Neural cell (in vitro differentiated cells): ENCODE data around the gene ACCSL. TPM values are rescaled to one million over a fixed set of nuclear protein-coding genes. Genes with fewer than 3 reads are reported as not detected.

Source experiments
- H2AFZ ChIP-seq: fragments of 200-600, 300-800 bp; sonication (generic), shearing (Covaris generic); 2 replicates; pipeline ENCODE4 v1.6.0; 2014; ENCODE audit warnings: low read depth, mild to moderate bottlenecking, antibody characterized with exemption, low read length, moderate library complexity
- H3F3A ChIP-seq: fragments of 200-600 bp; shearing (Covaris generic); 2 replicates; pipeline ENCODE4 v1.6.1; 2016; ENCODE audit warnings: mild to moderate bottlenecking, moderate library complexity, mixed read lengths, antibody characterized with exemption, low read length; ENCODE audit not compliant: insufficient read depth, poor library complexity, severe bottlenecking
- H3K27ac ChIP-seq: fragments of 200-600, 300-800 bp; sonication (generic), shearing (Covaris generic); 2 replicates; pipeline ENCODE4 v1.5.1; 2014; ENCODE audit warnings: mild to moderate bottlenecking, low read length, moderate library complexity
- H3K27me3 ChIP-seq: fragments of 300-800, 200-600 bp; sonication (generic), shearing (Covaris generic); 2 replicates; pipeline ENCODE4 v1.6.0; 2014; ENCODE audit warnings: mild to moderate bottlenecking, low read depth, low read length, moderate library complexity; ENCODE audit not compliant: insufficient read depth
- H3K36me3 ChIP-seq: fragments of 300-800, 200-600 bp; sonication (generic), shearing (Covaris generic); 2 replicates; pipeline ENCODE4 v1.5.1; 2014; ENCODE audit warnings: mild to moderate bottlenecking, antibody characterized with exemption, low read length, moderate library complexity; ENCODE audit not compliant: insufficient read depth
- H3K4me2 ChIP-seq: fragments of 300-800, 200-600 bp; sonication (generic), shearing (Covaris generic); 2 replicates; pipeline ENCODE4 v1.6.0; 2014; ENCODE audit warnings: mild to moderate bottlenecking, low read length
- H3K4me3 ChIP-seq: fragments of 300-800, 200-600 bp; sonication (generic), shearing (Covaris generic); 2 replicates; pipeline ENCODE4 v1.5.1; 2014; ENCODE audit warnings: mild to moderate bottlenecking, low read length, moderate library complexity
- H3K79me2 ChIP-seq: fragments of 200-600 bp; shearing (Covaris generic); replicated peaks from 2 replicates; pipeline ENCODE4 v1.6.0; 2014; ENCODE audit warnings: mild to moderate bottlenecking, low read length, moderate library complexity; ENCODE audit not compliant: insufficient read depth
- H3K9ac ChIP-seq: fragments of 300-800, 200-600 bp; sonication (generic), shearing (Covaris generic); 2 replicates; pipeline ENCODE4 v1.6.1; 2016; ENCODE audit warnings: mild to moderate bottlenecking, low read length, mixed read lengths
- H3K9me2 ChIP-seq: fragments of 200-600 bp; shearing (Covaris generic); 2 replicates; pipeline ENCODE4 v1.6.1; 2016; ENCODE audit warnings: mild to moderate bottlenecking, low read length, mixed read lengths; ENCODE audit not compliant: insufficient read depth
- H3K9me3 ChIP-seq: fragments of 200-600, 300-800 bp; sonication (generic), shearing (Covaris generic); 2 replicates; pipeline ENCODE4 v1.6.1; 2016; ENCODE audit warnings: mild to moderate bottlenecking, mixed run types, low read length, moderate library complexity, mixed read lengths
- H4K20me1 ChIP-seq: fragments of 200-600 bp; shearing (Covaris generic); 2 replicates; pipeline ENCODE4 v1.6.1; 2016; ENCODE audit warnings: mild to moderate bottlenecking, mixed run types; ENCODE audit not compliant: insufficient read depth
- CTCF ChIP-seq: fragments of 450-650 bp; IDR thresholded peaks from 2 replicates; pipeline ENCODE4 v1.5.1; 2014; ENCODE audit warnings: antibody characterized with exemption, mild to moderate bottlenecking, moderate library complexity; ENCODE audit not compliant: poor library complexity, severe bottlenecking
- EP300 ChIP-seq: fragments of 450-650 bp; conservative IDR thresholded peaks from 2 replicates; pipeline ENCODE4 v1.6.1; 2014; ENCODE audit warnings: antibody characterized with exemption, mild to moderate bottlenecking, moderate library complexity; ENCODE audit not compliant: poor library complexity, severe bottlenecking
- EZH2 ChIP-seq: fragments of 200-600, 300-800 bp; shearing (Covaris generic), sonication (generic); IDR thresholded peaks from 2 replicates; pipeline ENCODE4 v1.6.1; 2014; ENCODE audit warnings: antibody characterized with exemption, low read length, borderline replicate concordance, mild to moderate bottlenecking; ENCODE audit not compliant: insufficient read depth, poor library complexity, severe bottlenecking
- MXI1 ChIP-seq: fragments of 450-650 bp; conservative IDR thresholded peaks from 2 replicates; pipeline ENCODE4 v1.6.1; 2014; ENCODE audit warnings: antibody characterized with exemption, mild to moderate bottlenecking; ENCODE audit not compliant: poor library complexity, severe bottlenecking
- POLR2AphosphoS5 ChIP-seq: IDR thresholded peaks from 2 replicates; pipeline ENCODE4 v1.6.1; 2012
- RAD21 ChIP-seq: fragments of 450-650 bp; conservative IDR thresholded peaks from 2 replicates; pipeline ENCODE4 v1.6.1; 2014; ENCODE audit warnings: antibody characterized with exemption, mild to moderate bottlenecking, moderate library complexity
- REST ChIP-seq: IDR thresholded peaks from 2 replicates; pipeline ENCODE4 v1.6.1; 2012; ENCODE audit warnings: borderline replicate concordance
- SMC3 ChIP-seq: fragments of 450-650 bp; conservative IDR thresholded peaks from 2 replicates; pipeline ENCODE4 v1.6.1; 2014; ENCODE audit warnings: antibody characterized with exemption, mild to moderate bottlenecking, moderate library complexity; ENCODE audit not compliant: poor library complexity
- TAF1 ChIP-seq: IDR thresholded peaks from 2 replicates; pipeline ENCODE4 v1.6.1; 2012; ENCODE audit warnings: low read depth
- polyA plus RNA-seq: library from polyadenylated mRNA; depleted of rRNA; stranded (reverse); fragments of >200 nt; gene quantifications from 2 replicates; pipeline ENCODE4 v1.2.3, GENCODE V29; 2014

Gene ACCSL
- polyA plus RNA-seq, 1 donor from 2014 or later, result not detected

- H3K4me3 ChIP-seq, result no peak overlapping the region
- no peaks in the 10 kb centered on the region for H3F3A ChIP-seq
- H3K9me3 ChIP-seq, result no peaks in the 10 kb centered on the region
- no peak overlapping the region for H3K4me2 ChIP-seq
- H4K20me1 ChIP-seq, result no peaks in the 10 kb centered on the region
- no peaks in the 10 kb centered on the region for H3K79me2 ChIP-seq
- no peak overlapping the region for H3K9ac ChIP-seq
- no peaks in the 10 kb centered on the region for H3K27me3 ChIP-seq
- H2AFZ ChIP-seq, result no peak overlapping the region
- no peak overlapping the region for H3K27ac ChIP-seq
- no peaks in the 10 kb centered on the region for H3K36me3 ChIP-seq
- no peaks in the 10 kb centered on the region for H3K9me2 ChIP-seq
- TF ChIP-seq RAD21 (no peak), POLR2AphosphoS5 (no peak), EZH2 (no peak), MXI1 (no peak), CTCF (no peak), SMC3 (no peak), REST (no peak), TAF1 (no peak), EP300 (no peak)
These were observed 39.1 kb upstream of the ACCSL start for GRCh38 chr11:44008698-44009097.

- Histone ChIP-seq H3K79me2 (no peaks in the 10 kb centered on the region), H3K4me3 (no peak overlapping the region), H3K27me3 (no peaks in the 10 kb centered on the region), H2AFZ (no peak overlapping the region), H3K27ac (no peak overlapping the region), H3K9me3 (no peaks in the 10 kb centered on the region), H4K20me1 (no peaks in the 10 kb centered on the region), H3K9ac (no peak overlapping the region), H3F3A (no peaks in the 10 kb centered on the region), H3K4me2 (no peak overlapping the region), H3K9me2 (no peaks in the 10 kb centered on the region), H3K36me3 (no peaks in the 10 kb centered on the region)
- TF ChIP-seq EZH2, result no peak
- no peak for TF ChIP-seq MXI1
- TF ChIP-seq RAD21, result no peak
- no peak for TF ChIP-seq REST
- no peak for TF ChIP-seq TAF1
- TF ChIP-seq EP300, result no peak
- no peak for TF ChIP-seq CTCF
- no peak for TF ChIP-seq POLR2AphosphoS5
- no peak for TF ChIP-seq SMC3
These were observed 37.0 kb upstream of the ACCSL start for GRCh38 chr11:44010789-44011251.
